H1 (cell line): ENCODE results near the gene P2RX7.

Source experiments
- ASH2L ChIP-seq: fragments of 200-600, 300-600 bp; sonication (generic); IDR thresholded peaks from one replicate; pipeline ENCODE4 v1.7.1; 2017; ENCODE audit warnings: low read length
- CTCF ChIP-seq, 3 experiments: IDR thresholded peaks; 1 replicate in 2 of 3; 2 replicates in 1 of 3; pipeline versions ENCODE4 v1.5.1 to v1.6.1; 2011; ENCODE audit warnings: low read length in 3 of 3, mild to moderate bottlenecking in 3 of 3, inconsistent platforms in 2 of 3, low read depth in 1 of 3, moderate library complexity in 1 of 3; ENCODE audit not compliant: insufficient read depth in 1 of 3; ENCODE audit errors: control extremely low read depth in 1 of 3
- EGR1 ChIP-seq: IDR thresholded peaks from 2 replicates; pipeline ENCODE4 v1.6.1; 2011; ENCODE audit warnings: low read depth, low read length, borderline replicate concordance
- GABPA ChIP-seq: IDR thresholded peaks from 2 replicates; pipeline ENCODE4 v1.6.1; 2011; ENCODE audit warnings: mild to moderate bottlenecking, low read length, moderate library complexity, borderline replicate concordance; ENCODE audit not compliant: insufficient read depth
- GTF2F1 ChIP-seq: IDR thresholded peaks from 2 replicates; pipeline ENCODE4 v1.6.1; 2012; ENCODE audit warnings: low read depth, low read length, improper control_type of control experiment, borderline replicate concordance
- JUND ChIP-seq: IDR thresholded peaks from 2 replicates; pipeline ENCODE4 v1.6.1; 2011; ENCODE audit warnings: mild to moderate bottlenecking, improper control_type of control experiment, low read length
- MAFK ChIP-seq: IDR thresholded peaks from 2 replicates; pipeline ENCODE4 v1.6.1; 2012; ENCODE audit warnings: low read depth, mild to moderate bottlenecking, improper control_type of control experiment, low read length
- MAX ChIP-seq: IDR thresholded peaks from 2 replicates; pipeline ENCODE4 v1.6.1; 2012; ENCODE audit warnings: inconsistent platforms
- POLR2A ChIP-seq, 2 experiments: IDR thresholded peaks; 1 replicate in 1 of 2; 2 replicates in 1 of 2; pipeline ENCODE4 v1.6.1; 2011; ENCODE audit warnings: low read depth in 2 of 2, low read length in 2 of 2, mild to moderate bottlenecking in 2 of 2; ENCODE audit errors: control extremely low read depth in 1 of 2
- POLR2AphosphoS5 ChIP-seq: IDR thresholded peaks from 2 replicates; pipeline ENCODE4 v1.6.1; 2011; ENCODE audit warnings: low read depth, low read length
- SP2 ChIP-seq: IDR thresholded peaks from 2 replicates; pipeline ENCODE4 v1.6.1; 2012; ENCODE audit warnings: mild to moderate bottlenecking, low read length, inconsistent platforms
- USF2 ChIP-seq: IDR thresholded peaks from 2 replicates; pipeline ENCODE4 v1.6.1; 2011; ENCODE audit warnings: low read length, improper control_type of control experiment
- YY1 ChIP-seq: IDR thresholded peaks from 2 replicates; pipeline ENCODE4 v1.6.1; 2011; ENCODE audit warnings: low read depth, mild to moderate bottlenecking, low read length
- ZNF274 ChIP-seq: IDR thresholded peaks from 2 replicates; pipeline ENCODE4 v1.7.0; 2012; ENCODE audit warnings: low read length, borderline replicate concordance; ENCODE audit errors: extremely low read depth

GRCh38 chr12:121170151-121170550 lies 37.5 kb downstream of the P2RX7 start:
- TF ChIP-seq CTCF (IDR thresholded peaks at IDR 0.05; ENCODE audit: control extremely low read depth in 1 of 3, insufficient read depth in 1 of 3, low read depth in 1 of 3, low read length in 3 of 3) = no peak
- no peak for TF ChIP-seq SP2
- TF ChIP-seq JUND = no peak
- no peak for TF ChIP-seq YY1
- no peak for TF ChIP-seq USF2
- no peak for TF ChIP-seq ZNF274
- no peak for TF ChIP-seq MAFK
- TF ChIP-seq GTF2F1 = no peak
- TF ChIP-seq MAX = no peak
- no peak for TF ChIP-seq ASH2L
- TF ChIP-seq POLR2AphosphoS5 = no peak
- no peak for TF ChIP-seq EGR1
- no peak for TF ChIP-seq GABPA
- no peak for TF ChIP-seq POLR2A (IDR thresholded peaks at IDR 0.05; ENCODE audit: control extremely low read depth in 1 of 2, low read depth in 2 of 2, low read length in 2 of 2)
